ENCODE measurements around the gene SHMT2. TPM values are rescaled to one million over a fixed set of nuclear protein-coding genes. Genes with fewer than 3 reads are reported as not detected.

Gene SHMT2
- total RNA-seq, 1 experiment from 2014 or later = 297 TPM

GRCh38 chr12:57201631-57202030, 27.9 kb upstream of the SHMT2 start:
- Mint-ChIP-seq H3K27ac (no peak overlapping the region), H3K4me1 (no peaks in the 10 kb centered on the region), H3K36me3 (peaks cover 67% of the 10 kb centered on the region), H3K4me3 (no peak overlapping the region), H3K9me3 (no peaks in the 10 kb centered on the region), H3K27me3 (ENCODE audit: low read depth) (no peaks in the 10 kb centered on the region)
- ATAC-seq (no peak), DNase-seq (ENCODE audit: low spot score) (no peak)
- CTCF ChIA-PET = no interaction called here
- POLR2A ChIA-PET = no interaction called here
- TF ChIP-seq CBFB (CRISPR knock-in tag; IDR thresholded peaks at IDR 0.05; ENCODE audit: low read depth) = no peak
- no peak for TF ChIP-seq RELA (CRISPR knock-in tag; IDR thresholded peaks at IDR 0.05; ENCODE audit: borderline replicate concordance)
- TF ChIP-seq ATF6 (CRISPR knock-in tag; IDR thresholded peaks at IDR 0.05) = no peak
- TF ChIP-seq AR (CRISPR knock-in tag; IDR thresholded peaks at IDR 0.05) = no peak
- no peak for TF ChIP-seq ZNF512 (CRISPR knock-in tag; IDR thresholded peaks at IDR 0.05; ENCODE audit: borderline replicate concordance)
- TF ChIP-seq AFF4 (CRISPR knock-in tag; IDR thresholded peaks at IDR 0.05; ENCODE audit: borderline replicate concordance) = no peak
- no peak for TF ChIP-seq MAX (CRISPR knock-in tag; IDR thresholded peaks at IDR 0.05)
- TF ChIP-seq TEAD1 (CRISPR knock-in tag; IDR thresholded peaks at IDR 0.05) = no peak
- TF ChIP-seq ARID4B (CRISPR knock-in tag; IDR thresholded peaks at IDR 0.05; ENCODE audit: borderline replicate concordance) = no peak
- TF ChIP-seq ATF2 (CRISPR knock-in tag; IDR thresholded peaks at IDR 0.05; ENCODE audit: borderline replicate concordance, low read depth) = no peak
